Esophagus (tissue), 2 donors: ENCODE data around the gene TBL3. TPM values are rescaled to one million over a fixed set of nuclear protein-coding genes. Genes with fewer than 3 reads are reported as not detected.

Source experiments
- H3K27ac ChIP-seq, 2 donors: one replicate each; pipeline ENCODE4 v1.5.1; 2013; ENCODE audit warnings: low read depth in 2 of 2, mild to moderate bottlenecking in 2 of 2, inconsistent platforms in 1 of 2, low read length in 1 of 2, moderate library complexity in 1 of 2
- H3K27me3 ChIP-seq, 2 donors: one replicate each; pipeline ENCODE4 v1.6.1; 2013; ENCODE audit warnings: low read length in 2 of 2, control low read depth in 1 of 2, mild to moderate bottlenecking in 1 of 2; ENCODE audit not compliant: insufficient read depth in 2 of 2, control insufficient read depth in 1 of 2
- H3K36me3 ChIP-seq, 2 donors: one replicate each; pipeline ENCODE4 v1.6.1; 2013; ENCODE audit warnings: low read length in 1 of 2; ENCODE audit not compliant: control insufficient read depth in 2 of 2, insufficient read depth in 2 of 2
- H3K4me1 ChIP-seq, 2 donors: one replicate each; pipeline ENCODE4 v1.6.1; 2013; ENCODE audit warnings: low read length in 1 of 2; ENCODE audit not compliant: control insufficient read depth in 2 of 2, insufficient read depth in 2 of 2
- H3K4me3 ChIP-seq, 2 donors: one replicate each; pipeline ENCODE4 v1.5.1; 2013; ENCODE audit warnings: low read length in 2 of 2, mild to moderate bottlenecking in 2 of 2, low read depth in 1 of 2, moderate library complexity in 1 of 2
- H3K9me3 ChIP-seq, 2 donors: one replicate each; pipeline ENCODE4 v1.6.1; 2013; ENCODE audit warnings: mild to moderate bottlenecking in 2 of 2, low read depth in 1 of 2, low read length in 1 of 2, moderate library complexity in 1 of 2; ENCODE audit not compliant: control insufficient read depth in 2 of 2, insufficient read depth in 1 of 2
- WGBS, 2 donors: extraction: QIAGEN DNeasy Blood & Tissue Kit; methylation state at CpG; one replicate each; pipeline ENCODE4 v1.1.7; 2013; 5-methylcytosine and 5-hydroxymethylcytosine counted together
- polyA plus RNA-seq, 2 donors: library from polyadenylated mRNA; stranded (reverse); fragments of 200-250 nt; gene quantifications; one replicate each; pipeline ENCODE4 v1.2.3, GENCODE V29; 2013
- donor health status: healthy with polysubstance abuse.
- donor health status: Bipolar disorder and iron deficiency.

TBL3 gene
- polyA plus RNA-seq, 2 donors, result 56.6 to 59.0 TPM

DNA sequence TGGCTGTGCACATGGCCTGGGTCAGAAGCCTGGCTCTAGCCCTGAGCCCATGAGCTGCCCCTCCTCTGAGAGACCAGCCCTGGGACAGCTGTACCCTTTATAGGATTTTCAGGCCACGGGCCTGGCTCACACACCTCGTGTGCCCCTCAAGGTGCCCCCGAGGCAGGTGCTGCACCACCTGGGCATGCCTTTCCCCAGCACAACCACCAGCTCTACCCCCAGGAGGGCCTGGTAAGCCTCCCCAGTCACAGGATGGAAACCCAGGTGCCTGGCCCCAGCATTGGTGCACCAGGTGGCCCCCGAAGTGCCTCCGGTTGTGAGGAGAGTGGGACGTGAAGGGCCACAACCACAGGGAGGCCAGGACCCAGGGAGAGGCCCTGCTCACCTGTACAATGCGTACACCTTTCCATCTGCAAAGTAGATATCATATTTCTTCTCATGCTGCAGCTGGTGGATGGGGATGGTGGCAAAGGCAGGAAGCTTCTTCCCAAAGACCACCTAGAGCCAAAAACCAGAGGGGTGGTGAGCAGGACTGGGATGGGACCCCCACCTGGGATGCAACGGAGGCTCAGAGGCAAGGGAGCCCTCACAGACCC is 31.5 kb downstream of the TBL3 start:
- H3K4me1 ChIP-seq, result peaks cover 16 to 42% of the 10 kb centered on the region in 2 donors
- H3K27ac ChIP-seq, result no peak overlapping the region
- H3K27me3 ChIP-seq, result no peaks in the 10 kb centered on the region
- H3K9me3 ChIP-seq, result no peaks in the 10 kb centered on the region
- WGBS, 2 donors, result 79 to 81% methylated on average over 8 of the region's 8 CpGs
- H3K36me3 ChIP-seq, result peaks cover 15 to 67% of the 10 kb centered on the region in 2 donors
- H3K4me3 ChIP-seq, result no peak overlapping the region

DNA sequence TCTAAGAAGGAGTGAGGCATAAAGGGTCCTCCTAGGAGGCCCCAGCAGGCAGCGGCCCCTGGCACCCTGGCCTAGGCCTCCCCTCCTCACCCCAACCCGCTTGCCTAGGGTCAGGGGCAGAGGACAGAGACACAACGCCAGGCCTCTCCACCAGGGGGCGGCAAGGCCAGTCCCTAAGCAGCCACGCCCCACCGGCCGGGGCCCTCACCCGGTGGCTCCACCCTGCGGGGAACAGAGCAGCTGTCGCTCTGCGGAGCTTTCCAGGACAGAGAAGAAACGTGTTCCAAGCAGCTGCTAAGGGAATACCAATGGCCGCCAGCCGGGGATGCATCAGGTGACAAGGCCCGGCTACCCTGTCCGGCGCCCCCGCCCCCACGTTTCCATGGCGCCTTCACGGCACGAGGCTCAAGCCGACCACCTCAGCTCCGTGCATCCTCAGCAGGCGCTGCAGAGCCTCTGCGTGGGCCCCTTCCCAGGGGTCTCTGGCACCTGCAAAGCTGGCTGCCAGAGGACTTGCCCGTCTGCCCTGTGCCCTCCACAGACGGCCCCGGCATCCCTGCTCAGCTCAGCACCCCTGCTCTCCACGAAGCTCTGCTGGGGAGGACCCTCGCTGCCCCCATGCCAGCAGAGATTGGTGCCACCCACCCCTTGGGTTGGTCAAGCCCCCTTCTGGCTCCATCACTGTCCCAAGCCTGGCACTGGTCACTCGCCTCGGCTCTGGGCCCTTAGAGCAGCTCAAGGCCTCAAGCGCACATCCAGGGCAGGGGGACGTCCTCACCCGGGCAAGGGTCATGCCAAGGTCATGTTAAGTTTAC is 32.2 kb downstream of the TBL3 start:
- H3K4me1 ChIP-seq, result peaks cover 16 to 43% of the 10 kb centered on the region in 2 donors
- peak overlapping the region in 1 of 2 donors; percentile 16 for H3K27ac ChIP-seq
- H3K27me3 ChIP-seq, result no peaks in the 10 kb centered on the region
- 32 to 37% methylated on average over 30 to 36 of the region's 36 CpGs for WGBS, 2 donors
- no peaks in the 10 kb centered on the region for H3K9me3 ChIP-seq
- H3K4me3 ChIP-seq, result no peak overlapping the region
- peaks cover 15 to 61% of the 10 kb centered on the region in 2 donors for H3K36me3 ChIP-seq

- H3K27me3 ChIP-seq, result no peaks in the 10 kb centered on the region
- WGBS, 2 donors, result 74 to 80% methylated on average over 34 of the region's 34 CpGs
- no peaks in the 10 kb centered on the region for H3K9me3 ChIP-seq
- peaks cover 12 to 52% of the 10 kb centered on the region in 2 donors for H3K36me3 ChIP-seq
- no peak overlapping the region for H3K27ac ChIP-seq
- H3K4me3 ChIP-seq, result no peak overlapping the region
- H3K4me1 ChIP-seq, result peaks cover 16 to 41% of the 10 kb centered on the region in 2 donors
Measured at GRCh38 chr16:2004795-2005517, 33.1 kb downstream of the TBL3 start.

DNA sequence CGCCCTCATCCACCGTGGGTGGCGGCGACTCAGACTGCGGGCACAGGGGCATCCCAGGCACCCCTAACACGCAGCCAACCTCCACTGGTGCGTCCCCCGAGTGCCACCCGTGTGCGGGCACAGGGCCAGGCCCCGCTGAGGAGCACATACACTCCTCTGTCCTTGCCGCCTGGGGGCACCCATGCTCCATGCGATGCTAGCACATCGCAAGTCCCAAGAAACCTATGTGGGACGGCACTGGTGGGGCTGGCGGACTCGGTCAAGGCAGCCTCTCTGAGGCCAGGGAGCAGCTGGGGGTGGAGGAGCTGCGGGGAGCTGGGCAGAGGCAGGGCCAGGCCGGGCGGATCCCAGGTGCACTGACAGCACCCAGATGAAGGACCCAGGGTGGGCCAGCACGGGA is 33.8 kb downstream of the TBL3 start:
- Histone ChIP-seq H3K4me3 (no peak overlapping the region), H3K4me1 (peaks cover 16 to 47% of the 10 kb centered on the region in 2 donors), H3K9me3 (no peaks in the 10 kb centered on the region), H3K36me3 (peaks cover 7 to 46% of the 10 kb centered on the region in 2 donors), H3K27ac (no peak overlapping the region), H3K27me3 (no peaks in the 10 kb centered on the region)
- 70 to 75% methylated on average over 21 of the region's 21 CpGs for WGBS, 2 donors

GRCh38 chr16:2006317-2006716 is 34.5 kb downstream of the TBL3 start:
- Histone ChIP-seq H3K4me1 (peaks cover 16 to 47% of the 10 kb centered on the region in 2 donors), H3K9me3 (no peaks in the 10 kb centered on the region), H3K27me3 (no peaks in the 10 kb centered on the region), H3K4me3 (no peak overlapping the region), H3K36me3 (peaks cover 7 to 40% of the 10 kb centered on the region in 2 donors), H3K27ac (no peak overlapping the region)
- 92 to 96% methylated on average over 8 of the region's 8 CpGs for WGBS, 2 donors

DNA sequence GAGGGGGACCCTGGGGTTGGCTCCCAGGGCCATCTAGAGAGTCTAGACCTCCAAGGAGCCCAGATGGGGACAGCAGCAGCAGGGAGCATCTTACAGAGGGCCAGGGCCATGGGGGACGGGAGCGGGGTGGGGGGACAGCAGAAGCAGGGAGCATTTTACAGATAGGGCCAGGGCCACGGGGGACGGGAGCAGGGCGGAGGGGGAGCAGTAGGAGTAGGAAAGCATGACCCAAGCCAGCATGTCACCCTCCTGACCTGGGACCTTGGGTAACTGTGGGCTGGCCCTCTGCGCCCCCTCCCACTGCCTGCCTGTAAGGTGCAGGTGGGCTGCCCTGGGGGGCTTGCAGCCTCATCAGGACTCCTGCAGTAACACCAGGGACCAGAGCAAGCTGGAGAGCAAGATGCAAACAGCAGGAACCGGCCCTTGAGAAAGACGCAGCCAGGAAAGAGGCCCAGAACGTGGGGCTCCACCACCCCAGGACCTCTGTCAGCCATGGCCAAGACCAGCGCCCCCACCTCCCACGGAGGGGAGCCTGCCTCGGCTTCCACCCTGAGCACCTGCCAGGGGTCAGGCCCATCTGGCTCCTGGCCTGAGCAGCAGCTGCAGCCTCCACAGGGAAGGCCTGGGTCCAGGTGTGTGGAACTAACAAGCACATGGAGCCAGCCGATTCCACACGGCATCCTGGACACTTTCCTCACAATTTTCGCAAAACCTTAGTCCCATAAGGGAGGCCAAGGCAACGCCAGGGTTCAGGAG is 35.4 kb downstream of the TBL3 start:
- Histone ChIP-seq H3K4me1 (peaks cover 16 to 47% of the 10 kb centered on the region in 2 donors), H3K4me3 (peak overlapping the region; percentile 14 to 84), H3K27me3 (no peaks in the 10 kb centered on the region), H3K36me3 (peaks cover under 1 to 31% of the 10 kb centered on the region in 2 donors), H3K27ac (peak overlapping the region; percentile 88 to 90), H3K9me3 (no peaks in the 10 kb centered on the region)
- 65 to 66% methylated on average over 15 to 16 of the region's 16 CpGs for WGBS, 2 donors

- no peaks in the 10 kb centered on the region for H3K27me3 ChIP-seq
- no peaks in the 10 kb centered on the region for H3K9me3 ChIP-seq
- peak overlapping the region; percentile 7 to 84 for H3K4me3 ChIP-seq
- H3K36me3 ChIP-seq, result peaks cover 0 to 23% of the 10 kb centered on the region in 2 donors
- H3K4me1 ChIP-seq, result peaks cover 16 to 47% of the 10 kb centered on the region in 2 donors
- 18 to 21% methylated on average over 15 of the region's 15 CpGs for WGBS, 2 donors
- peak overlapping the region; percentile 88 to 90 for H3K27ac ChIP-seq
Measured at GRCh38 chr16:2008009-2008526, 36.2 kb downstream of the TBL3 start.

DNA sequence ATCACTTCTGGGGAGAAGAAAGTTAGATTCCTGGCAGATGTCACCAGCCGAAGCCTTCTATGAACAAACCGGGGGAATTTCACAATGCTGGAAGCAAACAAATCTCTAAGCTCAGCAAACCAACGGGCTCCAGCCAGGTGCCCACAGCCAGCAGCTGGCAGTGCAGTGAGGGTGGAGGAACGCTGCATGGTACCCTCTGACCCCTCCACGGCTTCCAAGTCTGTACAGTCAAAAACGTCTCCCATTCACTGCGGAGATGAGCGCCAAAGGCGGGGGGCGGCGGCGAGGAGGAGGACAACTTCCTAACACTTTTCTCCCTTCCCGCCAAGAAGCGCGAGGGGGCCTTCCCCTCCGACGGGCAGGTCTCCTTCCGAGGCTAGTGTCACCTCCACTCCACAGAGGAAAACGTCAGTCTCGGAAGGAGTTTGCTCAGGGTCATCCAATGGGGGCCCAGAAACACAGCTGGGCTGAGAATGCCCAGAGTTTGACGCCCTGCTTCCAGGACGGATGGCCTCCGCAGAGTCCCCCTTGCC is 36.8 kb downstream of the TBL3 start:
- WGBS, 2 donors, result 1 to 2% methylated on average over 23 of the region's 23 CpGs
- Histone ChIP-seq H3K4me1 (peaks cover 16 to 43% of the 10 kb centered on the region in 2 donors), H3K4me3 (peak overlapping the region; percentile 84 to 88), H3K27me3 (no peaks in the 10 kb centered on the region), H3K36me3 (peaks cover 0 to 18% of the 10 kb centered on the region in 2 donors), H3K27ac (peak overlapping the region; percentile 90 to 97), H3K9me3 (no peaks in the 10 kb centered on the region)
